CD4-positive, alpha-beta T cell treated with Interleukin-15 for 4 hours (primary cell): ENCODE measurements around the gene VPS45.

Experiments used
- DNase-seq: peaks from one replicate; pipeline ENCODE4 v3.0.0-alpha.2; 2020; ENCODE audit warnings: low spot score

The VPS45 gene

GRCh38 chr1:150072959-150073358, 5.4 kb downstream of the VPS45 start:
- DNase-seq = peak; percentile 32

GRCh38 chr1:150073516-150073915, 5.9 kb downstream of the VPS45 start:
- no peak for DNase-seq

GRCh38 chr1:150076066-150076465, 8.5 kb downstream of the VPS45 start:
- DNase-seq = peak; percentile 48

- no peak for DNase-seq
These were observed 9.4 kb downstream of the VPS45 start for GRCh38 chr1:150076985-150077384.

GRCh38 chr1:150080784-150081183, 13.2 kb downstream of the VPS45 start:
- DNase-seq = no peak

GRCh38 chr1:150082494-150082893, 14.9 kb downstream of the VPS45 start:
- no peak for DNase-seq

- no peak for DNase-seq
These were observed 16.3 kb downstream of the VPS45 start for GRCh38 chr1:150083907-150084306.

- no peak for DNase-seq
These were observed 17.8 kb downstream of the VPS45 start for GRCh38 chr1:150085406-150085805.

- DNase-seq = no peak
These were observed 19.8 kb downstream of the VPS45 start for GRCh38 chr1:150087415-150087814.

- no peak for DNase-seq
These were observed 22.4 kb downstream of the VPS45 start for GRCh38 chr1:150089846-150090520.

GRCh38 chr1:150092180-150092791, 24.7 kb downstream of the VPS45 start:
- DNase-seq = peak; percentile 41

- DNase-seq = no peak
These were observed 26.2 kb downstream of the VPS45 start for GRCh38 chr1:150093805-150094204.

- no peak for DNase-seq
These were observed 27.2 kb downstream of the VPS45 start for GRCh38 chr1:150094734-150095265.

GRCh38 chr1:150102986-150103385, 35.4 kb downstream of the VPS45 start:
- DNase-seq = peak; percentile 41

GRCh38 chr1:150106341-150106740, 38.8 kb downstream of the VPS45 start:
- DNase-seq = peak; percentile 64

- peak; percentile 69 for DNase-seq
These were observed 42.0 kb downstream of the VPS45 start for GRCh38 chr1:150109586-150109985.

- peak; percentile 46 for DNase-seq
These were observed 42.5 kb downstream of the VPS45 start for GRCh38 chr1:150110116-150110515.

GRCh38 chr1:150111670-150112069, 44.1 kb downstream of the VPS45 start:
- DNase-seq = no peak

- no peak for DNase-seq
These were observed 47.5 kb downstream of the VPS45 start for GRCh38 chr1:150115121-150115520.

GRCh38 chr1:150118716-150119115, 51.1 kb downstream of the VPS45 start:
- peak; percentile 35 for DNase-seq

GRCh38 chr1:150121236-150121862, 53.8 kb downstream of the VPS45 start:
- no peak for DNase-seq

- no peak for DNase-seq
These were observed 59.2 kb downstream of the VPS45 start for GRCh38 chr1:150126811-150127210.

GRCh38 chr1:150127464-150127863, 59.9 kb downstream of the VPS45 start:
- no peak for DNase-seq
